Measurements from ENCODE around the gene SLC35F2. TPM values are rescaled to one million over a fixed set of nuclear protein-coding genes. Genes with fewer than 3 reads are reported as not detected.
"Not testable (repeated sequence)": the region's sequence is repeated elsewhere in the genome, so short reads cannot be mapped to it uniquely, and the experiment has no call there.

SLC35F2 gene
- total and polyA plus RNA-seq, 2 experiments from 2014 or later, result 13.0 to 14.8 TPM

DNA sequence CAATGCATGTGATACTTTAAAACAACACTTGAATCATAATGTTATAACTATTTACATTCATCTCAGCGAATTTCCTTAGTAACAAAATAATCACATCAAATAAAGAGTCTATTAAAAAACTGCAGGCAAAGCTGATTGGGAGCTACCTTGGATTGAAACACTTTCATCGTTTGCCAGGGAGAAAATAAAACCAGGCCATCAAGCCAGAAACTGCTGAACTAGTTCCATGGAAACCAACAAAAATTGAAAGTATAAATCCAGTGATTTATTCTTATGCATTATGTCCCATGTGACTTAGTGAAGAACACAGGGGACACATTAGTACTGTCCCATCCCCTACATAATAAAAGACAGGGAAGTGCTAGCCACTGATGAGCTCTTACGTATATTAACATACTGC is 21.7 kb downstream of the SLC35F2 start:
- Histone ChIP-seq H3K4me2 (no peak overlapping the region), H3K79me2 (peaks cover 26% of the 10 kb centered on the region), H3K27ac (no peak overlapping the region), H3K4me3 (no peak overlapping the region), H3K4me1 (ENCODE audit: insufficient read depth) (peaks cover 20% of the 10 kb centered on the region), H2AFZ (no peak overlapping the region), H3K9me2 (replicated peaks; ENCODE audit: insufficient read depth) (no peaks in the 10 kb centered on the region), H3K27me3 (no peaks in the 10 kb centered on the region), H3K9me3 (ENCODE audit: low read depth) (no peaks in the 10 kb centered on the region), H4K20me1 (ENCODE audit: insufficient read depth, poor library complexity, severe bottlenecking) (no peaks in the 10 kb centered on the region), H3K36me3 (replicated peaks; ENCODE audit: insufficient read depth, low read depth) (no peaks in the 10 kb centered on the region)
- no peak for TF ChIP-seq EZH2 (IDR thresholded peaks at IDR 0.05; ENCODE audit: borderline replicate concordance)
- no peak for DNase-seq (ENCODE audit: low spot score)
- WGBS (ENCODE audit: low lambda C conversion rate, missing lambda C conversion rate), result 82% methylated on average over 3 of the region's 3 CpGs

DNA sequence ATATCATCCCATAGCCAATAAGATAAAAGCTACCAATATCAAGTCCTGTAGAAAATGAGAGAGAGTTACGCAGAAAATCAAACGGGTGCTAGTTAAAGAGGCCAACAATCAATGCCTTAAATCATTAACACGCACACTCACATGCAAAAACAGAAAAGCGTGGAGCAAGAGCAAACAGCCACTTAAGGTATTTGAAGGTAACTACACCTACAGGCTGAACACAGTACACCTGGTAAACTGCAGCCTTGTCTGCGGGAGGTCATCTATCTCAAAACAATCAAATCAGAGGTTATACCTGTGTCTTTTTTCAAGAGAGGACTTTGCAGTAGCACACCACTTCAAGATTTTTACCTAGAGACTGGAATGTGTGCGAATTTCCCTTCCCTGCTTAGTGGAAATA is 23.6 kb downstream of the SLC35F2 start:
- Histone ChIP-seq H3K4me2 (peak overlapping the region; percentile 28), H4K20me1 (ENCODE audit: insufficient read depth, poor library complexity, severe bottlenecking) (no peaks in the 10 kb centered on the region)
- WGBS (ENCODE audit: low lambda C conversion rate, missing lambda C conversion rate), result 38% methylated on average over 6 of the region's 6 CpGs

GRCh38 chr11:107833926-107834325 is 24.7 kb downstream of the SLC35F2 start:
- DNase-seq (ENCODE audit: low spot score); H3K4me1 ChIP-seq (ENCODE audit: insufficient read depth); H3K9me2 ChIP-seq (replicated peaks; ENCODE audit: insufficient read depth); H3K9me3 ChIP-seq (ENCODE audit: low read depth); H3K4me3 ChIP-seq; H3K27me3 ChIP-seq; H3K27ac ChIP-seq; H4K20me1 ChIP-seq (ENCODE audit: insufficient read depth, poor library complexity, severe bottlenecking); H3K36me3 ChIP-seq (replicated peaks; ENCODE audit: insufficient read depth, low read depth): not testable (repeated sequence)
- peaks cover 15% of the 10 kb centered on the region for H3K79me2 ChIP-seq
- peak overlapping the region; percentile 19 for H3K4me2 ChIP-seq
- 21% methylated on average over 6 of the region's 6 CpGs for WGBS (ENCODE audit: low lambda C conversion rate, missing lambda C conversion rate)
- H2AFZ ChIP-seq, result peak overlapping the region; percentile 20

More for the DNA sequence above, 23.6 kb downstream of the SLC35F2 start:
- DNase-seq (ENCODE audit: low spot score), result peak; percentile 32
- TF ChIP-seq CTCF (IDR thresholded peaks at IDR 0.05; ENCODE audit: poor library complexity) (no peak), EZH2phosphoT487 (IDR thresholded peaks at IDR 0.05; ENCODE audit: low read depth, severe bottlenecking, unreplicated experiment) (no peak), EZH2 (IDR thresholded peaks at IDR 0.05; ENCODE audit: borderline replicate concordance) (no peak)
- peaks cover 24% of the 10 kb centered on the region for H3K79me2 ChIP-seq
- H3K9me2 ChIP-seq (replicated peaks; ENCODE audit: insufficient read depth), result no peaks in the 10 kb centered on the region
- no peak overlapping the region for H2AFZ ChIP-seq
- H3K9me3 ChIP-seq (ENCODE audit: low read depth), result no peaks in the 10 kb centered on the region
- no peaks in the 10 kb centered on the region for H3K27me3 ChIP-seq
- H3K27ac ChIP-seq, result no peak overlapping the region
- H3K4me3 ChIP-seq, result no peak overlapping the region
- peaks cover 5% of the 10 kb centered on the region for H3K4me1 ChIP-seq (ENCODE audit: insufficient read depth)
- no peaks in the 10 kb centered on the region for H3K36me3 ChIP-seq (replicated peaks; ENCODE audit: insufficient read depth, low read depth)

DNA sequence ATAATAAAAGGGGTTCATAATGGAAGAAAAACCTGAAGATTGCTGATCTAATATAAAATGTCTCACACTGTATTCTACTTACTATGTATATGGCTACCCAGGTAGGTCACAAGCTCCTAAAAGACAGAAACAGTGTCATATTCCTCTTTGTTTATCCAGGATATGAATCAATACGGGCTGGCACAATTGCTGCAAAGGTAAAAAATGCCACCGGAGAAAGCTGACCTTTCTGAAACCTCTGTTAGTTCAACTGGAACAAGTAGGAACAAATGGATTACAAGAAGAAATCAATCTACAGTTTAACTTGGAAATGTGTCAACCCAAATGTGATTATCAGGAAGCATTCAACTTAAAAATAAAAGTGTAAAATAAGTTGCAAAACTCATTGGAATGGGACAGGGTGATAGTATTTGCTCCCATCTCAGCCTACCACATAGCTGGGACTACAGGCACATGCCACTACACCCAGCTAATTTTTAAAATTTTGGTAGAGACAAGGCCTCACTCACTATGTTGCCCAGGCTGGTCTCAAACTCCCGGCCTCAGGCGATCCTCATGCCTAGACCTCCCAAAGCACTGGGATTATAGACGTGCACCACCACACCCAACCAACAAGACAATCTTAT is 27.6 kb downstream of the SLC35F2 start:
- Histone ChIP-seq H3K27me3 (no peaks in the 10 kb centered on the region), H3K27ac (no peak overlapping the region), H4K20me1 (ENCODE audit: insufficient read depth, poor library complexity, severe bottlenecking) (no peaks in the 10 kb centered on the region), H3K79me2 (peaks cover 3% of the 10 kb centered on the region), H3K4me1 (ENCODE audit: insufficient read depth) (peaks cover 3% of the 10 kb centered on the region), H3K4me3 (no peak overlapping the region), H2AFZ (no peak overlapping the region), H3K4me2 (no peak overlapping the region), H3K9me3 (ENCODE audit: low read depth) (no peaks in the 10 kb centered on the region), H3K9me2 (replicated peaks; ENCODE audit: insufficient read depth) (no peaks in the 10 kb centered on the region), H3K36me3 (replicated peaks; ENCODE audit: insufficient read depth, low read depth) (no peaks in the 10 kb centered on the region)
- WGBS (ENCODE audit: low lambda C conversion rate, missing lambda C conversion rate), result 85% methylated on average over 5 of the region's 5 CpGs
- TF ChIP-seq CTCF (IDR thresholded peaks at IDR 0.05; ENCODE audit: poor library complexity) (no peak), EZH2 (IDR thresholded peaks at IDR 0.05; ENCODE audit: borderline replicate concordance) (no peak), EZH2phosphoT487 (IDR thresholded peaks at IDR 0.05; ENCODE audit: low read depth, severe bottlenecking, unreplicated experiment) (no peak)
- DNase-seq (ENCODE audit: low spot score), result no peak
